GM18868 (cell line): ENCODE results near the gene ARL8B.
A peak's percentile ranks its signal among the peaks of the same experiment; 100 is the strongest.

ENCODE experiments used
- ATAC-seq: cut with Tn5 transposase; IDR thresholded peaks from one replicate; pipeline ENCODE4 v1.9.1; 2021; ENCODE audit warnings: mild to moderate bottlenecking, moderate library complexity; ENCODE audit not compliant: unreplicated experiment

Gene ARL8B

DNA sequence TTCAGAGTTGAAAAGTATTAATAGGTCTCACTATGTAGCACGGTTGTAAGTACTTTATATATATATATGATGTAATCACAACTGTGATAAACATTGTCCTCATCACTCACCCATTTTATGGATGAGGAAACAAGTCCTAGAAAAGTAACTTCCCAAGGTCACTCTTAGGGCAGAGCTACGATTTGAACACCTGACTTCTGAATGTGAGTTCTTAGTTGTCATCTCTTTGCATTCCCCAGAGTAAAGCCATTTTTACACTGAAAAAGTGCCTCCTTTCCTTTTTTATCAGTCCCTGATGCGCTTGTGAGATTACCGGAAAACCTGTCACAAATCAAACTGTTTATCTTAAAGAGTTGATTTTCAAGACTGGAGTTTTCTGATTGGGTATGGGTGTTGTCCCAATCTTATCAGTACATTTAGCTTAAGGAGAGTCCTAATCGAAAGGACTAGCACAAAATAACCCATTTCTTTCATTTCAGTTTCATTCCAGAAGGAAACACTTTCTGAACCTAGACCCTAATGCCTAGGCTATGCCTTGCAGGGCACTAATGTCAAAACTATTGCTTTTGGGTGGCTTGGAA, 63.1 kb downstream of the ARL8B start:
- no peak for ATAC-seq

DNA sequence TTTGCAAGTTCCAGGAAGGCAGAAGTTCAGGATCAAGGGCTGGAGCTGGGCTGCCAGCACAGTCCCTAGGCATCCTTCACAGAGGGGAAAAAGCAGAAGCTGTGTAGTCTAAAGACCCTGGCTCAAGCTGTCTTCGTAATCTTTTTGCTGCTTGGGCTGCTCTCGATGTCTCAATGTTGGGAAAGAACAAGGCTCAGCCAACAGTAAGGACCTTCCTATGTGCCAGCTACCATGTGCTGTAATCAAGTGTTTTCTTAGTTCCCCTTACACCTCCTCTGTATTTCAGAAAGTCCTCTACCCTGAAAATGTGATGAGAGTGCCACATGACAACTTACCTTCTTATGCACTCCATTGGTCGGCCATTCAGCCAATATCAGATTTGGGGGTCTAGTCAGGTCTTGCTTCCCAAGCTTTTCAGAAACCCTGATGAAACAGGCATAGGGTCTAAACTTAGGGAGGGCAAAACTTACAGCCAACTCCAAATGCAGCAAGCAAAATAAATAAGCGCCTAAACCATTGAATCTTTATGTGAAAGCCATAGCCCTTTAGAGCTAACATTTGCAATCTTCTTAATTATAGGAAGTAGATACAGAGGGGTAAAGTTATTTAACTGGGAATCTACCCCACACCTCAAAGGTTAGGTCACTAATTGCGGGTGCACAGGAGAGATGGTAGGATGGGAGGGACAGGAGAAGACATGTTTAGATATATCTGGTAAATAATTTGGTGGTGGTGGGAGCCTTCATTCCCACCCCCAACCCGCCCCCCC, 64.2 kb downstream of the ARL8B start:
- ATAC-seq = peak; percentile 11

DNA sequence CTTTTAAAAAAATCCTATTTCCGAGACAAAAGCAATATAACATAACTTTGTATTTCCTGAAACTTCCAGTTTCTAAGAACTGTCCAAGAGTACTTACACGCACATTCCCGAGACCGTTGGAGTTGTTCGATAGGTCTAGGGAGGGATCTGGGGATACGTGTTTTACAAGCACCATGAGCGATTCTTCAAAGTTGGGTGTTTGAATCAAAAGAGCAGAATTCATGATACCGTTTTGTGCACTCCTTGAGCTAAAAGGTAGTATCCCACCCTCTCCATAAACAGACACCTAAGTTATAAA, 64.7 kb downstream of the ARL8B start:
- no peak for ATAC-seq

DNA sequence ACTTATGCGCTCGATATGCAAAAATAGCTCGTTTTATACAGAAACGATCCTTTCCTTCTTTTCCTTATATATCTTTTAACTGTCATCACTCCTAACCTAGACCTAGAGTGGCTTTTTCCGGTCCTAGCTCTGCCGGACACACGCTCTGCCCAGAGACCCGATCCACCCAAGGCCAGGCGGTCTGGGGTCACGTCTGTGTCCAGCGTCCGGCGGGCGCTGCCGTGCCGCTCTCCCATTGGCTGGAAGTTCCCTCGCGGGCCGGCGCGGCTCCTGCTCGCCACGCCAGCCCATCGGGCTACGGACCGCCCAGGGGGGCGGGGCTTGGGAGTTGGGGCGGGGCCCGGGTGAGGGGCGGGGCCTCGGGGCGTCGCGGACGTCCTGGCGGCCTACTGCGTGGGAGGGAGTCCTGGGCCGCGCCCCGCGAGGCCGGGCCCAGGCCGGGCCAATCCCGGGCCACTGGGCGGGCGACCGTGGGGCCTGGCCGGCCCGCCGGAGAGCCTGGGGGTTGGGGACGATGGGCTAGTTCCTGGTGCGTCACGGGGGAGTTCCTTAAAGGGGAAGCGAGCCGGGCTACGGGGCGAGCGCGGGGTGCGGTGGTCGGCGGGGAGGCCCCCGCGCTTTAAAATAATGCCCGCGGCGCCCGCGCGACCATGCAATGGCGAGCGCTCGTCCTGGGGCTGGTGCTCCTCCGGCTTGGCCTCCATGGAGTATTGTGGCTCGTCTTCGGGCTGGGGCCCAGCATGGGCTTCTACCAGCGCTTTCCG, 65.2 kb downstream of the ARL8B start, which contains the start of gene EDEM1:
EDEM1 (plus strand) TSS at position 552 of the 764 bp plus-strand sequence; CDS start at position 651, 99 bp downstream.
- peak; percentile 79 for ATAC-seq

DNA sequence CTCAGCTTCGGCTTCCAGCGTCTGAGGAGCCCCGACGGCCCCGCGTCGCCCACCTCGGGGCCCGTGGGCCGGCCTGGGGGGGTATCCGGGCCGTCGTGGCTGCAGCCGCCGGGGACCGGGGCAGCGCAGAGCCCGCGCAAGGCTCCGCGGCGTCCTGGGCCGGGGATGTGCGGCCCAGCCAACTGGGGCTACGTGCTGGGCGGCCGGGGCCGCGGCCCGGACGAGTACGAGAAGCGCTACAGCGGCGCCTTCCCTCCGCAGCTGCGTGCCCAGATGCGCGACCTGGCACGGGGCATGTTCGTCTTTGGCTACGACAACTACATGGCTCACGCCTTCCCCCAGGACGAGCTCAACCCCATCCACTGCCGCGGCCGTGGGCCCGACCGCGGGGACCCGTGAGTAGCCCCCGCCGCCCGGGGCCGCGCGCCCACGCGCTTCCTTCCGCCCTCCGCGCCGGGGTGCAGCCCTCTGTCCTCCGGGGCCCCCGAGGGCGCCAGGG, 65.9 kb downstream of the ARL8B start:
- ATAC-seq = peak; percentile 2

DNA sequence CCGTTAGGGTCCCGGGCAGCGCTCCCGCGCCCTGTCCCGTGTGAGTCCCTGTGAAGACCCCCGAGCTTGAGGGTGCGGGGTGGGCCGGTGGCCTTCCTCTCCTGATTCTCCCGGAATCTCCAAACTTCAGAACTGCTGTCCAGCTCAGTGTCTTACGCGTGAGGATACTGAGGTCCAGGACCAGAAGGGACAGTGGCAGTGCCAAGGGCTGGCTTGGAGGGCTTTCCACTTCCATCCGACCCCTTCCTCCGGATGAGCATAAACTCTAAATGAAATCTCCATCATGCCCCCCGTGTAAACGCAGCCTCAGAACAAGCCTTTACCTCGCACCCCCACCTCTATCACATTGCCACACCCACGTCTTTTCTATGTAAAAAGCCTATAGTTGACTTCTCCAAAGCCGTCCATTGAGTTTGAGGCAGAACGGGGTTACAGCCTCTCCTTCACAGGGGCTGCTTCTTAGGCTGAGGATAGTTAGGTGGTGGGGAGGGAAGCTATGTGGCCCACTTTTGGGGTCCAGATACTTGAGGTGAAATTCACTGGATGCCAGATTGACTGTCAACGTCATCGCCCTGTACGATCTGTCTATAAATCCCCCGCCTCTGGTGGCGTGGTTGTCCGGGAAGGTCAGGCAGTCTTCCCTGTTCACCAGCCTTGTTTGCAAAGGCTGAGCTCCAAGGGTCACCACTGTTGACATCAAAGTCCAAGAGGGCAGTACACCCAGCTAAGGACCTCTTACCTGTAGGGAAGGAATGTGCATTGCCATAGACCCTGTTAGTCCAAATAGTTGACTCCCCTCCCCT, 66.5 kb downstream of the ARL8B start:
- no peak for ATAC-seq

DNA sequence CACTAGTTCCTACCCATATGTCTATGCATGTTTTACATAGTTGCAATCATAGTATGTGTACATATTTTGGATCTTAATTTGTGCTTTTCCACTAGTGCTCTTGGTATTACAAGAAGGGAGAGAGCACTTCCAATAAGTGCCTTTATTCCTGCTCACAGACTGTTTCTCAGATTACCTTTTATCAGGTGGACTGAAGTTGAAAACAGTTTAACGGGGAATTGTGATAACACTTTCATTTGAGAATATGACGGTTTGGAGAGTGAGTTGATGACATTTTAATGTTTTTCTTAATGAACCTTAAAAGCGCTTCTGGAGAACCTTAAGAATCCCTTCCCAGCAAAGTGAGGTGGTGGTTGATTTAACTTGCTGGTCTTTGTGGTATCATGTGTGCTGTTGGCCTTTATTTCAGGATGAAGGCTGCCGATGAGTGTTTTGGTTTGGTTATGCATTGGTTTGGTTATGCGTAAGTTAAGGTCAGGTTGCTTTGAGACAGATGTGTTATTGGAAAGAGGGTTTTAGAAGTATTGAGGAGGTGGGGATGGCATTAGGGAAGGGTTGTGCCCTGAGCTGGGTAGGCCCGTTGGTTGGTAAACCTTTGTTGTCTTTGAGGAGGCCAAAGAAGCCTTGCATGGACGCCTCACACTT, 68.2 kb downstream of the ARL8B start:
- ATAC-seq = no peak

DNA sequence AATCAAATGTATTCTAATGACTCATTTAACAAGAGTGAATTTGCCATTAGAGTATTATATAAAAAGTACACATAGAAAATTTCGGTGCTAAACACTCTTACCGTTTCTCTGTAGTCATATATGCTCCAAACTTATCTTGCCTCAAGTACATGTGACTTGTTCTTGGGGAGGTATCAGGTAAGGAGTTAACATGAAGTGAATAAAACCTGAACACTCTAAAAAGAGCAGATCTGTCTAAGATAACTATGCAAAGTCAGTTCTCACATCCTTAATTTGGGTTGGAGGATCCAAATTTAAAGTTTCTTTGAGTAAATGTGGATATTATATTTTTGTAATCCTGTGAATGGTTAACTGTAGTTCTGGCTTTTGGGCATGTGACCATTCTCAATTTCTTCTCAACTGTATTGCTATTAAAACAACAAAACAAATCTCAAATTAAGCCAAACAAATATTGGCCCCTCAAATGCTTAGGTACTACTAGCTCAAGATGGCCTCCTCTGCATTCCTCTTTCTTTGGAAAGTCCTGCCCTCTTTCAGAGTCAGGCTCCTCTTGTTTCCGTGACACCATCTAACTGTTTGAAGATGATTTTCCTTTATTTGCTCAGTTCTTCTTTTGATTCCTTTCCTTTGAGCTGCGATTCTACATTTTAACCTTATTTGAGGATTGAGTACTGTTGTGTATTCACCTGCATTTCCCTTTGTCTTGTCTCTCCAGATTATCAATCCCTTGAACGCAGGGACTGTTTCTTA, 69.6 kb downstream of the ARL8B start:
- ATAC-seq = peak; percentile 18

DNA sequence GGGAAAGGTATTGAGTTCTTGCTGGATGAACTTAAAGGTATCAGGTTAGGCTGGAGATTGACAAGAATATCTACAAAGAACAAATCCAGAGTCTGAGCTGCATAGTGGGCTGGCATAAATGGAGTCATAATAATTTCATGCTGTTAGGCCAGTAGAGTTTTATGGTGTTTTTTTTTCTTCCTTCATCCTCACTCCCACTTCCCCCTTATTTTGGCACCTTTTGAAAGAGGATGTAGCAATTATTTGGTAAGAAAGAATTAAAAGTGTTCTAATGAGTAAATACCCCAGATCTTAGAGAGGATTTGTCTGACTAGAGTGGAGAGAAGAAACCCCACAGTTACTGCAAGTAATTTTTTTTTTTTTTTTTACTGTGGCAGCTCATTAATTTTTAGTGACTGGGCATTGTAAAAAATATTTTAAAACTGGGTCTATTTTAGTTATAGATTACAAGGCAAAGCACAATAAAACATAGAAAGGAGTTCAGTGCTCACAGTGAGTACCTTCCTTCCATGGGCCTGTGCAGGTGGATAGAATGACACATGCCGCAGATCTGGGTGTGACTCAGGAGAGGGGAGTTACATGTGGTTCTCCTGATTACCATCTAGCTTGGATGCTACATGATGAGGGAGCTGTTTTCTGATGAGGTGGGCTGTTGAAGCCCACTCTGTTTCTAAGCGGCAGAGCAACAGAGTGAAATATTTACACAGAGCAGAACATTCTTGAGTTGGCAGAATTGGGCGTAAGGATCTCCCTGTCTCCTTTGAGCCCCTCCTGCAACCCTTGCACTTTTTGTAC, 70.7 kb downstream of the ARL8B start:
- no peak for ATAC-seq

DNA sequence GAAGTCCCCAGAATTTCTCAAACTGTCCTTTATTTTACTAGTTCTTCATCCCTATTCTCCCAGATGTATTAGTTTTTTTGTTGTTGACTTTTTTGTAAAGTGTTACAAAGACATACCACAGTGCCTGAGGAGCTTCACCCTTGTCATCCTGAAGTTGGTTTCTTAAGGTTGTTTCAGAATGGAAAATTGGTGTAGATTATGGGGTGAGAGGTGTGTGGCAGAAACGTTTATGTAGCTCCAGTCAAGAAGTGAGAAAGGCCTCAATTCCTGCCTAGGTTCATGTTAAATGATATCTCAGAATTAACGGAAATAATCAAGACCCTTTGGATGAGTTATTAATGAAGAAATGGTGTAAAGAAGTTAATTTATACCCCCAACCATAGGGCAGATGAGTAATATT, 72.2 kb downstream of the ARL8B start:
- no peak for ATAC-seq

DNA sequence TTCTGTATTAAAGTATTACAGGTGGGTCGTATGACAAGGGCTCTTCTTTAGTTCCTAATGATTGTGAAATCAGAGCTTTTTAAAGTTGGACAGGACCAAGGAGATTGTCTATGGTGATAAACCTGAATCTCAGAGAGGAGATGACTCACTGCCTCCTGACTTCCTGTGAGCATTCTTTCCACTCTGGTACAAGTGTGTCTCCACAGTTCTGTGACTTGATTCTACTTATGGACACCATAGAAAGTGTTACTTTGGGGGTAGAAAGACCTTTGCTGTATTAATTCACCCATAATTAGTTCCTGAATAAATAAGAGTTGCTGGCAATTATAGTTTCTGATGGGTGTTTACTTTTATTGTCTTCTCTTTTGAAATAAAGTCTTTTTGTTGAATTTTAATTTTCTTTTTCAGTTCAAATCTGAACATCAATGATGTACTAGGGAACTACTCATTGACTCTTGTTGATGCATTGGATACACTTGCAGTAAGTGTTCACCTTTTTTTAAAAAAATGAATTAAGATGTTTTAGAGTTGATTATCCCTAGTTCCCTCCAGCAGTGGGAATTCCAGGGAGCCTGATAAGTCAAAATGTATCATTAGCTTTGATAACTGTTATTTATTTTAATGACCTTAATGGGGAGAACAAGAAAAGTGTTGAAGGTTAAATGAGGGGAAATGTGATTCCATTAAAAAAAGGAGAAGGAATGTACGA, 72.9 kb downstream of the ARL8B start:
- ATAC-seq = peak; percentile 50

DNA sequence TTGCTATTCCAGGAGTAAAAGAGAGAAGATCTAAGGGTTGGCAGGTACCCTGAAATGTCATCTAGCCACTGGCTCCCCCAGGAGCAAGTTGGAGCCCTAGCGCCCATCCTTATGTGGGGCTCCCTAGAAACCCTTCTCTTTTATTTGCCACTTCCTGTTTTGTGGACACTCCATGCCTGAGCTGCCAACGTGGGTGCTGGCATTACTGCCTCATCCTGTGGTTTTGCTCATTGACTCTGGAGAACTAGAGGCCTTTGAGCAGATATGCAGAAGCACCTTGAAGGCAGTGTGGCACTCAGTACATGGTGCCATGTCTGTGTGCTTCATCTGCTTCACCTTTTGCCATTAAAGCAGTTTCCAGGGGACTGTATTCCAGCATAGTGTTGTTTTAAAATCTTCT, 73.5 kb downstream of the ARL8B start:
- ATAC-seq = no peak

DNA sequence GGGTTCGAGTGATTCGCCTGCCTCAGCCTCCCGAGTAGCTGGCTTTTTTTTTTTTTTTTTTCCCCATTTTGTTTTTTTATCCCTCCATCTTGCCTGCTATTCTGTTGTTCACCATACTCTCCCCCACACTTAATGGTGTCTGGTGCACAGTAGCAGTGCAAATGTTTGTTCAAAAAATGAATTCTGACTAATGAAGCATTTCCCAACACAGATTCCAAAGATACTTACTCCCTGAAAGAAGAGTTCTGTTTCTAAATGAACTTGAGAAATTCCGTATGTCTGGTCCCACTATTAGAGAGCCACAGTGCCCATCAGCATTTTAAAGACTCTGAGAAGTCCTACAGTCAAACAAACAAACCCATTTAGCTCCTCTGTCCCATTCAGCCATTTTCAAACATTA, 74.9 kb downstream of the ARL8B start:
- ATAC-seq = no peak

DNA sequence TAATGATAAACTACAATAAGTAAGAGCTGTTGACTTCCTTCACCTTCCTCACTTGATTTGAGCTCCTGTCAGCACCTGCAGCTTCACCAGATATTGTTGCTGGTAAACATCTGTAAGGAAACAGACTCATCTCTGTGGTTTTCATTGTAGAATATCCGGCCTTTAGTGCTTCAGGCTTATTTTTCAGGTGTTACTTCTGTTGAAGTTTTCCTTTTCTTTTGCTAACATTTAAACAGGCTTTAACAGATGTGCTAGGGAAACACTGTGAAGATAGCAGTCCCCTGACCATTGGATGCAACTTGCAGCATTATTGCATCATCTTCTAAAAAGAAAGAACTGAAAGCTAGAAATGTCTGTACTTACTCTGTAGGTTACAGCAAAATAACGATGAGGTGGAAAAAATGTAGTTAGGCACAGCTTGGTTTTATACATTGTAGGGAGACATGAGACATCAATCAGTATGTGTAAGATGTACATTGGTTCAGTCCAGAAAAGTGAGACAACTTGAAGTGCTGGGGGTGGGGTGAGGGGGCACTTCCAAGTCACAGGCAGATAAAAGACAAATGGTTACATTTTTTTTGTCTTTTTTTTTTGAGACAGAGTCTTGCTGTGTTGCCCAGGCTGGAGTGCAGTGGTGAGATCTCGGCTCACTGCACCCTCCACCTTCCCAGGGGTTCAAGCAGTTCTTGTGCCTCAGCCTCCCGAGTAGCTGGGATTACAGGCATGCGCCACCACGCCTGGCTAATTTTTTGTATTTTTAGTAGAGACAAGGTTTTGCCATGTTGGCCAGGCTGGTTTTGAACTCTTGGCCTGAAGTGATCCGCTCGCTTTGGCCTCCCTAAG, 75.6 kb downstream of the ARL8B start:
- peak; percentile 72 for ATAC-seq

DNA sequence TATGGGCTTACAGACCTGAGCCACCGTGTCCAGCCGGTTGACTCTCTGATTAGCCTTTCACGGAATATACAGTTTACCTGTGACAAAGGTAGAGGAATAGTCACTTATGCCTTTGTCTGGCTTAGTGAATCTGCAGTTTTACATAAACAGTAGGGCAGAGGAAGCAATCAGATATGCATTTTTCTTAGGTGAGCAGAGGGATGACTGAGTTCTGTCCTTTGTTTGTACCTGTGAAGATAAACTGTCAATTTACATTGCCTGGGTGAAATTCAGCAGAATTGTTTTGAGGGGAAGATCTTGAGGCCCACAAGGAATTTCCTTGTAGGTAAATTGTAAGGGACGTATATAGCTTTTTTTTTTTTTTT, 76.2 kb downstream of the ARL8B start:
- ATAC-seq = no peak

DNA sequence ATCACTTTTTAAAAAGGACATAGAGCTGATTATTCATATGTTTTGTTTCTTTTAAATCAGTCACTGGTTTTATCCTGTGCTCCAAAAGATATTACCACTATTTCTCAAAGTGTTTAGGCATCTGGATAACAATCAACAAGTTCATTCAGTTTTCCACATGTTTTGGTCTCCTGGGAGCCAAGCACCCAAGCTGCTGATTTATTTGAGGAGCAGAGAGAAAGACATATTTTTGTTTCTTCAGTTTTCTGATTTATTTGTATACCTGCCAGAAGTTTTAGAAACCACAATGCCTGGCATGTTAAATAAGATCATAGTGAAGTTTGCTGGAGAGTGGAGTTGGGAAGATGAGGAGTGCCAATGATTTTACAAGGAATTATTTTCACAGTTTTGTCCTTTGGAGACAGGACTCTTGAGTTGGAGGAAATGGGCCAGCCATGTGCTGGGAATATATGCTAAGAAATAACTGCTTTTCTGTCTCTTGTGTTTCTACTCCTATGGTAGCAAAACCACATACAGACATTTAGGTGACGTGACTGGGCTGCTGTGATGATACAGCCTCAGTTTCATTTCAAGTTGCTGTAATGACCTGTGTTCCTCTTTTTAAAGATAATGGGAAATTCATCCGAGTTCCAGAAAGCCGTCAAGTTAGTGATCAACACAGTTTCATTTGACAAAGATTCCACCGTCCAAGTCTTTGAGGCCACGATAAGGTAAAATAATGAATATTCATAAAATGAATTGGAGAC, 77.1 kb downstream of the ARL8B start:
- ATAC-seq = peak; percentile 53

DNA sequence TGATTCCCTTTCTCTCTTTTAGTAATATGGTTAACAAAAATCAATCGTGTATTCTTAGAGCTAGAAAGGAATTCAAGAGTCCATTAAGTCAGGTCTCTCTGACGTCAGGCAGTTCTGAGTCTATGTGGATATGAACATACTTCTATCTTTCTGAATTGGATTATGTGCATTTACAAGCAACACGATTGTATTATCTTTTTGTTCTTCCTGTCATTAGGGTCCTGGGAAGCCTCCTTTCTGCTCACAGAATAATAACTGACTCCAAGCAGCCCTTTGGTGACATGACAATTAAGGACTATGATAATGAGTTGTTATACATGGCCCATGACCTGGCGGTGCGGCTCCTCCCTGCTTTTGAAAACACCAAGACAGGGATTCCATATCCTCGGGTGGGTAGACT, 79.4 kb downstream of the ARL8B start:
- ATAC-seq = no peak
